Measurements from ENCODE around the gene IMPACT. TPM values are rescaled to one million over a fixed set of nuclear protein-coding genes. Genes with fewer than 3 reads are reported as not detected.

IMPACT gene
- total and polyA plus RNA-seq, 2 of the 8 experiments (the other 6 are each of a cell fraction or from before 2014, with no cell fraction given): 31.1 to 44.6 TPM

DNA sequence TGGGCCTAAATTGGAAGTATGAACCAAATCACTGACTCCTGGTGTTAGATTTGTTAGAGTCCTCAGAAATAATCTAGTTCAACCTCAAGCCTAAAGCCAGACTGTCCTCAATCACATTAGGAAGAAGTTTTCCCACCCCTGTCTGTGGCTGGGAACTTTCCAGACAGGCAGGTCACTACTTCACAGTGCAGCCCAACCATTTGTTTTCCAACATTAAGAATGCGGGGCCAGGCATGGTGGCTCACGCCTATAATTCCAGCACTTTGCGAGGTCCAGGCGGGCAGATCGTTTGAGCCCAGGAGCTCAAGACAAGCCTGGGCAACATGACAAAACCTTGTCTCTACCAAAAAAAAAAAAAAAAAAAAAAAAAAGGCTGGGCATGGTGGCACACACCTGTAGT, 23.4 kb upstream of the IMPACT start:
- Histone ChIP-seq H2BK20ac (ENCODE audit: low read length) (no peak overlapping the region), H3K56ac (replicated peaks; ENCODE audit: insufficient read length, low read depth, low read length) (no peak overlapping the region), H4K5ac (ENCODE audit: insufficient read length, low read depth, low read length) (no peak overlapping the region), H3K27ac (ENCODE audit: low read depth, low read length) (no peak overlapping the region), H2BK12ac (ENCODE audit: low read depth, low read length) (no peak overlapping the region), H3K4me1 (replicated peaks in 1 of 4; ENCODE audit: control insufficient read depth in 3 of 4, insufficient read depth in 4 of 4, low read length in 3 of 4) (peaks cover 0 to 9% (median 6%) of the 10 kb centered on the region in 4 experiments; a peak in 6 of 7 replicates), H3K79me1 (ENCODE audit: low read depth, low read length) (no peaks in the 10 kb centered on the region), H2BK5ac (ENCODE audit: low read depth, low read length) (no peak overlapping the region), H4K91ac (replicated peaks; ENCODE audit: insufficient read length, low read length) (no peak overlapping the region), H3K14ac (ENCODE audit: insufficient read length) (no peak overlapping the region), H4K20me1 (replicated peaks in 1 of 2; ENCODE audit: control insufficient read depth in 1 of 2, insufficient read depth in 2 of 2, low read length in 2 of 2) (no peaks in the 10 kb centered on the region), H3K9me3 (ENCODE audit: insufficient read depth in 2 of 2, low read depth in 1 of 2, low read length in 1 of 2) (no peaks in the 10 kb centered on the region), H2AK5ac (ENCODE audit: low read depth, low read length) (no peak overlapping the region), H4K8ac (ENCODE audit: extremely low read depth, insufficient read depth, low read length) (no peak overlapping the region), H2BK120ac (replicated peaks; ENCODE audit: low read depth, low read length) (no peak overlapping the region), H3K4ac (replicated peaks; ENCODE audit: insufficient read length, low read depth, low read length) (no peak overlapping the region), H3K23ac (ENCODE audit: insufficient read length) (no peak overlapping the region), H3K36me3 (ENCODE audit: control insufficient read depth in 2 of 4, insufficient read depth in 4 of 4, low read length in 3 of 4) (no peaks in the 10 kb centered on the region), H3K79me2 (ENCODE audit: control insufficient read depth in 1 of 2, insufficient read depth in 2 of 2, low read length in 2 of 2) (no peaks in the 10 kb centered on the region), H3K9ac (replicated peaks in 1 of 4; ENCODE audit: extremely low read depth in 1 of 4, low read depth in 3 of 4, low read length in 3 of 4) (no peak overlapping the region), H2BK15ac (ENCODE audit: low read length) (no peak overlapping the region), H3K27me3 (replicated peaks in 1 of 4; ENCODE audit: control insufficient read depth in 3 of 4, extremely low read depth in 1 of 4, insufficient read depth in 3 of 4, low read length in 3 of 4) (no peaks in the 10 kb centered on the region; a peak in 1 of 7 replicates), H3K4me3 (ENCODE audit: extremely low read depth in 1 of 4, insufficient read depth in 2 of 4, low read depth in 3 of 4, low read length in 4 of 4) (no peak overlapping the region), H2AFZ (ENCODE audit: low read length) (no peak overlapping the region), H3K18ac (ENCODE audit: extremely low read depth, low read length) (no peak overlapping the region), H3K4me2 (ENCODE audit: insufficient read depth in 1 of 2, low read depth in 2 of 2, low read length in 2 of 2) (no peak overlapping the region), H3K23me2 (ENCODE audit: low read depth, low read length) (0 out of 2 replicates have a peak, but pooled peaks cover 3% of the 10 kb centered on the region)
- FAIRE-seq: no peak
- no peak for DNase-seq (ENCODE audit: low read depth in 1 of 2, low spot score in 2 of 2)
- WGBS, 2 experiments (ENCODE audit: extremely low coverage in 1 of 2, insufficient coverage in 1 of 2, insufficient read length in 1 of 2, insufficient replicate concordance in 2 of 2, low coverage in 1 of 2, low lambda C conversion rate in 2 of 2, missing lambda C conversion rate in 1 of 2): 82% methylated on average over 2 of the region's 5 CpGs; no CpG with 5 or more reads in 1 of the 2 experiments
- CTCF ChIA-PET (ENCODE audit: partially characterized antibody): interaction anchor here (0.6 to 1.4 kb wide), 4 partner anchors 10 to 283 kb away, joined by 3 to 6 read pairs (median 3); no protein-coding TSS in a partner anchor
- POLR2A ChIA-PET (ENCODE audit: partially characterized antibody): no interaction called here
- TF ChIP-seq JUND (IDR thresholded peaks at IDR 0.05; ENCODE audit: low read length): no peak
- TF ChIP-seq RNF2 (IDR thresholded peaks at IDR 0.05; ENCODE audit: borderline replicate concordance, low read depth, low read length, missing control alignments, poor library complexity, severe bottlenecking): no peak
- TF ChIP-seq EP300 (IDR thresholded peaks at IDR 0.05; ENCODE audit: borderline replicate concordance in 1 of 2, low read depth in 2 of 2, low read length in 2 of 2): no peak
- TF ChIP-seq TEAD4 (IDR thresholded peaks at IDR 0.05; ENCODE audit: low read depth, low read length): no peak
- TF ChIP-seq, protein P1, sequence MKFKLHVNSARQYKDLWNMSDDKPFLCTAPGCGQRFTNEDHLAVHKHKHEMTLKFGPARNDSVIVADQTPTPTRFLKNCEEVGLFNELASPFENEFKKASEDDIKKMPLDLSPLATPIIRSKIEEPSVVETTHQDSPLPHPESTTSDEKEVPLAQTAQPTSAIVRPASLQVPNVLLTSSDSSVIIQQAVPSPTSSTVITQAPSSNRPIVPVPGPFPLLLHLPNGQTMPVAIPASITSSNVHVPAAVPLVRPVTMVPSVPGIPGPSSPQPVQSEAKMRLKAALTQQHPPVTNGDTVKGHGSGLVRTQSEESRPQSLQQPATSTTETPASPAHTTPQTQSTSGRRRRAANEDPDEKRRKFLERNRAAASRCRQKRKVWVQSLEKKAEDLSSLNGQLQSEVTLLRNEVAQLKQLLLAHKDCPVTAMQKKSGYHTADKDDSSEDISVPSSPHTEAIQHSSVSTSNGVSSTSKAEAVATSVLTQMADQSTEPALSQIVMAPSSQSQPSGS (IDR thresholded peaks at IDR 0.05; ENCODE audit: low read length): no peak
- TF ChIP-seq SP1 (IDR thresholded peaks at IDR 0.05; ENCODE audit: low read depth, low read length): no peak
- no peak for TF ChIP-seq JUN (IDR thresholded peaks at IDR 0.05; ENCODE audit: low read depth, low read length)
- no peak for TF ChIP-seq NRF1 (IDR thresholded peaks at IDR 0.05; ENCODE audit: low read depth, low read length)
- TF ChIP-seq, protein P2, sequence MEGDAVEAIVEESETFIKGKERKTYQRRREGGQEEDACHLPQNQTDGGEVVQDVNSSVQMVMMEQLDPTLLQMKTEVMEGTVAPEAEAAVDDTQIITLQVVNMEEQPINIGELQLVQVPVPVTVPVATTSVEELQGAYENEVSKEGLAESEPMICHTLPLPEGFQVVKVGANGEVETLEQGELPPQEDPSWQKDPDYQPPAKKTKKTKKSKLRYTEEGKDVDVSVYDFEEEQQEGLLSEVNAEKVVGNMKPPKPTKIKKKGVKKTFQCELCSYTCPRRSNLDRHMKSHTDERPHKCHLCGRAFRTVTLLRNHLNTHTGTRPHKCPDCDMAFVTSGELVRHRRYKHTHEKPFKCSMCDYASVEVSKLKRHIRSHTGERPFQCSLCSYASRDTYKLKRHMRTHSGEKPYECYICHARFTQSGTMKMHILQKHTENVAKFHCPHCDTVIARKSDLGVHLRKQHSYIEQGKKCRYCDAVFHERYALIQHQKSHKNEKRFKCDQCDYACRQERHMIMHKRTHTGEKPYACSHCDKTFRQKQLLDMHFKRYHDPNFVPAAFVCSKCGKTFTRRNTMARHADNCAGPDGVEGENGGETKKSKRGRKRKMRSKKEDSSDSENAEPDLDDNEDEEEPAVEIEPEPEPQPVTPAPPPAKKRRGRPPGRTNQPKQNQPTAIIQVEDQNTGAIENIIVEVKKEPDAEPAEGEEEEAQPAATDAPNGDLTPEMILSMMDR (IDR thresholded peaks at IDR 0.05; ENCODE audit: control extremely low read depth in 1 of 3, insufficient read depth in 1 of 3, low read depth in 1 of 3, low read length in 3 of 3): no peak

Data from H1 (cell line).